IMR-90 (cell line): ENCODE data around the gene DHX57. TPM values are rescaled to one million over a fixed set of nuclear protein-coding genes. Genes with fewer than 3 reads are reported as not detected.

Experiments
- ATAC-seq: fragments of 200-7000 bp; cut with Tn5 transposase; 2 replicates; pipeline ENCODE4 v1.9.1; 2020; ENCODE audit warnings: low read depth, mild to moderate bottlenecking, moderate library complexity
- BruUV-seq: library from RNA; stranded (reverse); fragments of 400-500 nt; replicated peaks from 2 replicates; lab custom pipeline; 2021; lab: Mats Ljungman, UMichigan
- CTCF ChIA-PET: fragments of 300-600 bp; formaldehyde crosslinking; extraction: SDS; loops from one replicate; lab custom pipeline; 2021; ENCODE audit warnings: antibody characterized with exemption; lab: Yijun Ruan, JAX
- POLR2A ChIA-PET: fragments of 300-600 bp; sonication (Branson Sonifier 250); formaldehyde crosslinking; loops from one replicate; lab custom pipeline; 2022; ENCODE audit warnings: antibody characterized with exemption; ENCODE audit not compliant: unreplicated experiment; lab: Charles Lee
- DNase-seq: peaks from one replicate; pipeline ENCODE4 v3.0.0; 2013
- H2AFZ ChIP-seq: replicated peaks from 2 replicates; pipeline ENCODE3; 2013; ENCODE audit warnings: low read length, mild to moderate bottlenecking; ENCODE audit not compliant: poor library complexity
- H2AK5ac ChIP-seq: 2 replicates; pipeline ENCODE4 v1.6.1; 2013; ENCODE audit warnings: low read depth, low read length, inconsistent platforms
- H2AK9ac ChIP-seq: replicated peaks from 2 replicates; pipeline ENCODE3; 2013; ENCODE audit warnings: mild to moderate bottlenecking, low read depth, low read length, moderate library complexity; ENCODE audit not compliant: poor library complexity
- H2BK120ac ChIP-seq: 2 replicates; pipeline ENCODE4 v1.6.1; 2013; ENCODE audit warnings: low read depth, low read length, inconsistent platforms
- H2BK15ac ChIP-seq: 3 replicates; pipeline ENCODE4 v1.6.1; 2013; ENCODE audit warnings: low read depth, low read length, inconsistent platforms
- H2BK20ac ChIP-seq: 2 replicates; pipeline ENCODE4 v1.6.1; 2013; ENCODE audit warnings: low read depth, mild to moderate bottlenecking, inconsistent platforms, low read length, moderate library complexity
- H2BK5ac ChIP-seq: 2 replicates; pipeline ENCODE4 v1.6.1; 2013; ENCODE audit warnings: mild to moderate bottlenecking, low read depth, low read length, inconsistent platforms; ENCODE audit not compliant: poor library complexity, severe bottlenecking
- H3K14ac ChIP-seq: replicated peaks from 2 replicates; pipeline ENCODE4 v1.6.1; 2013; ENCODE audit warnings: low read depth, low read length, inconsistent platforms
- H3K18ac ChIP-seq: 2 replicates; pipeline ENCODE4 v1.6.1; 2013; ENCODE audit warnings: low read depth, low read length, control low read depth
- H3K23ac ChIP-seq: 2 replicates; pipeline ENCODE4 v1.6.1; 2013; ENCODE audit warnings: low read depth, low read length, inconsistent platforms
- H3K27ac ChIP-seq: 2 replicates; pipeline ENCODE4 v1.5.1; 2013; ENCODE audit warnings: mild to moderate bottlenecking, control low read depth, low read length; ENCODE audit not compliant: insufficient read depth
- H3K27me3 ChIP-seq: 2 replicates; pipeline ENCODE4 v1.6.1; 2013; ENCODE audit warnings: low read length; ENCODE audit not compliant: control insufficient read depth, insufficient read depth
- H3K36me3 ChIP-seq: 2 replicates; pipeline ENCODE4 v1.6.1; 2013; ENCODE audit warnings: low read length, mixed read lengths; ENCODE audit not compliant: control insufficient read depth, insufficient read depth
- H3K4ac ChIP-seq: 2 replicates; pipeline ENCODE4 v1.6.1; 2013; ENCODE audit warnings: low read depth, low read length, inconsistent platforms
- H3K4me1 ChIP-seq: 2 replicates; pipeline ENCODE4 v1.6.1; 2013; ENCODE audit warnings: low read length, mixed read lengths; ENCODE audit not compliant: control insufficient read depth, insufficient read depth
- H3K4me2 ChIP-seq: 2 replicates; pipeline ENCODE4 v1.6.1; 2013; ENCODE audit warnings: low read depth, mild to moderate bottlenecking, control low read depth, low read length, moderate library complexity
- H3K4me3 ChIP-seq: 2 replicates; pipeline ENCODE4 v1.5.1; 2013; ENCODE audit warnings: low read depth, mild to moderate bottlenecking, control low read depth, low read length, moderate library complexity; ENCODE audit not compliant: insufficient read depth
- H3K56ac ChIP-seq: 2 replicates; pipeline ENCODE4 v1.6.1; 2013; ENCODE audit warnings: low read length, inconsistent platforms; ENCODE audit not compliant: insufficient read depth; ENCODE audit errors: extremely low read depth
- H3K79me1 ChIP-seq, 2 experiments: 2 replicates each; pipeline ENCODE4 v1.6.1; 2013; ENCODE audit warnings: low read length in 2 of 2, inconsistent platforms in 1 of 2, low read depth in 1 of 2
- H3K9ac ChIP-seq: 2 replicates; pipeline ENCODE4 v1.6.1; 2013; ENCODE audit warnings: low read depth, low read length, control low read depth
- H3K9me1 ChIP-seq: 2 replicates; pipeline ENCODE4 v1.6.1; 2013; ENCODE audit warnings: low read length, inconsistent platforms; ENCODE audit not compliant: insufficient read depth
- H3K9me3 ChIP-seq: 2 replicates; pipeline ENCODE4 v1.6.1; 2013; ENCODE audit warnings: low read length; ENCODE audit not compliant: control insufficient read depth, insufficient read depth
- H4K20me1 ChIP-seq: 2 replicates; pipeline ENCODE4 v1.6.1; 2013; ENCODE audit warnings: low read length, inconsistent platforms; ENCODE audit not compliant: insufficient read depth
- H4K5ac ChIP-seq: 2 replicates; pipeline ENCODE4 v1.6.1; 2013; ENCODE audit warnings: mild to moderate bottlenecking, low read depth, low read length, control low read depth
- H4K8ac ChIP-seq, 2 experiments: 2 replicates each; pipeline ENCODE4 v1.6.1; 2013; ENCODE audit warnings: low read depth in 2 of 2, low read length in 2 of 2, control low read depth in 1 of 2, inconsistent platforms in 1 of 2
- H4K91ac ChIP-seq: 2 replicates; pipeline ENCODE4 v1.6.1; 2013; ENCODE audit warnings: low read depth, low read length, inconsistent platforms; ENCODE audit not compliant: insufficient read depth
- BHLHE40 ChIP-seq: fragments of 150-350 bp; IDR thresholded peaks from 2 replicates; pipeline ENCODE4 v1.6.1; 2016; ENCODE audit warnings: mild to moderate bottlenecking, low read depth, low read length
- CEBPB ChIP-seq: IDR thresholded peaks from 2 replicates; pipeline ENCODE4 v1.6.1; 2012; ENCODE audit warnings: low read depth, low read length, improper control_type of control experiment
- CHD1 ChIP-seq: IDR thresholded peaks from 2 replicates; pipeline ENCODE4 v1.6.1; 2012; ENCODE audit warnings: low read depth, low read length, improper control_type of control experiment
- CTCF ChIP-seq: conservative IDR thresholded peaks from 2 replicates; pipeline ENCODE4 v1.5.1; 2012; ENCODE audit warnings: mild to moderate bottlenecking, low read depth, low read length, improper control_type of control experiment
- ELK1 ChIP-seq: fragments of 150-350 bp; IDR thresholded peaks from 2 replicates; pipeline ENCODE4 v1.6.1; 2016; ENCODE audit warnings: low read depth, mild to moderate bottlenecking, low read length, moderate library complexity, borderline replicate concordance
- FOS ChIP-seq: fragments of 150-350 bp; IDR thresholded peaks from 2 replicates; pipeline ENCODE4 v1.6.1; 2016; ENCODE audit warnings: low read depth, low read length
- MAFK ChIP-seq: IDR thresholded peaks from 2 replicates; pipeline ENCODE4 v1.6.1; 2012; ENCODE audit warnings: low read depth, low read length, improper control_type of control experiment
- MAZ ChIP-seq: IDR thresholded peaks from 2 replicates; pipeline ENCODE4 v1.6.1; 2012; ENCODE audit warnings: low read depth, mild to moderate bottlenecking, low read length, improper control_type of control experiment, moderate library complexity, borderline replicate concordance
- MXI1 ChIP-seq: IDR thresholded peaks from 2 replicates; pipeline ENCODE4 v1.6.1; 2012; ENCODE audit warnings: low read depth, mild to moderate bottlenecking, low read length, moderate library complexity, borderline replicate concordance
- NFE2L2 ChIP-seq: fragments of 150-350 bp; IDR thresholded peaks from 2 replicates; pipeline ENCODE4 v1.6.1; 2016; ENCODE audit warnings: low read depth, mild to moderate bottlenecking, low read length
- POLR2A ChIP-seq: IDR thresholded peaks from 2 replicates; pipeline ENCODE4 v1.6.1; 2012; ENCODE audit warnings: mild to moderate bottlenecking, low read depth, low read length
- RAD21 ChIP-seq: IDR thresholded peaks from 2 replicates; pipeline ENCODE4 v1.6.1; 2012; ENCODE audit warnings: low read length, improper control_type of control experiment
- RCOR1 ChIP-seq: IDR thresholded peaks from 2 replicates; pipeline ENCODE4 v1.6.1; 2012; ENCODE audit warnings: mild to moderate bottlenecking, low read length, improper control_type of control experiment; ENCODE audit not compliant: insufficient replicate concordance
- RFX5 ChIP-seq: IDR thresholded peaks from 2 replicates; pipeline ENCODE4 v1.8.0; 2012; ENCODE audit warnings: low read depth, mild to moderate bottlenecking, low read length, moderate library complexity
- SMC3 ChIP-seq: fragments of 150-350 bp; IDR thresholded peaks from 2 replicates; pipeline ENCODE4 v1.6.1; 2016; ENCODE audit warnings: low read depth, mild to moderate bottlenecking, antibody characterized with exemption, low read length, moderate library complexity
- USF2 ChIP-seq: fragments of 150-350 bp; IDR thresholded peaks from 2 replicates; pipeline ENCODE4 v1.6.1; 2017; ENCODE audit warnings: mild to moderate bottlenecking, antibody characterized with exemption, low read length, low read depth
- WGBS, 2 experiments: methylation state at CpG; one replicate each; pipeline versions ENCODE4 v1.1.5 to v1.1.7; 2013; ENCODE audit warnings: missing lambda C conversion rate in 2 of 2; ENCODE audit not compliant: insufficient read length in 1 of 2; ENCODE audit errors: extremely low coverage in 2 of 2; 5-methylcytosine and 5-hydroxymethylcytosine counted together
- dilution Hi-C: fragments of 300-500 bp; cut with HindIII; formaldehyde crosslinking; loops from one replicate; pipeline ENCODE4 v1.14.3; 2018; ENCODE audit warnings: low sequenced_read_pairs; ENCODE audit not compliant: unreplicated experiment
- in situ Hi-C: fragments of 300-500 bp; cut with MboI; formaldehyde crosslinking; loops from 3 replicates; pipeline ENCODE4 v1.14.3; 2019; ENCODE audit warnings: low sequenced_read_pairs, inconsistent platforms, mixed read lengths
- intact Hi-C: fragments of 100-400 bp; cut with micrococcal nuclease; formaldehyde crosslinking; loops from 2 replicates; pipeline ENCODE4 v1.10.0; 2022
- polyA plus RNA-seq, 3 experiments: library from polyadenylated mRNA; depleted of rRNA; stranded (reverse); fragments of >200 nt; gene quantifications; 2 replicates each; pipeline ENCODE4 v1.2.3, GENCODE V29; 2012; ENCODE audit warnings: low replicate concordance in 1 of 3
- total RNA-seq: library from RNA; depleted of rRNA; stranded (reverse); fragments of >200 nt; gene quantifications from 2 replicates; pipeline ENCODE4 v1.2.3, GENCODE V29; 2012

The DHX57 gene
- total and polyA plus RNA-seq, 2 of the 4 experiments (the other 2 are of a cell fraction) = 9.5 to 24.4 TPM

- 80% methylated on average over 1 of the region's 4 CpGs; no CpG with 5 or more reads in 1 of the 2 experiments for WGBS, 2 experiments
- Histone ChIP-seq H3K27ac (no peak overlapping the region), H4K91ac (no peak overlapping the region), H2AFZ (no peak overlapping the region), H2AK9ac (no peak overlapping the region), H3K79me1 (no peaks in the 10 kb centered on the region), H3K56ac (no peak overlapping the region), H2BK15ac (no peak overlapping the region), H4K5ac (no peak overlapping the region), H4K20me1 (no peaks in the 10 kb centered on the region), H2BK120ac (no peak overlapping the region), H3K36me3 (peaks cover 29% of the 10 kb centered on the region), H3K18ac (no peak overlapping the region), H3K4me2 (no peak overlapping the region), H3K14ac (no peak overlapping the region), H2AK5ac (no peak overlapping the region), H3K23ac (no peak overlapping the region), H3K9me3 (no peaks in the 10 kb centered on the region), H2BK20ac (no peak overlapping the region), H3K4me1 (no peaks in the 10 kb centered on the region), H3K4me3 (no peak overlapping the region), H3K27me3 (no peaks in the 10 kb centered on the region), H2BK5ac (no peak overlapping the region), H3K4ac (no peak overlapping the region), H3K9ac (no peak overlapping the region), H4K8ac (no peak overlapping the region), H3K9me1 (peaks cover 2% of the 10 kb centered on the region; the same call in 1 of the 2 replicates)
- DNase-seq (no peak), ATAC-seq (no peak)
- ChIA-PET CTCF (no interaction called here), POLR2A (no interaction called here)
- no TSS peak for BruUV-seq
- in situ Hi-C loops = no loop called here
- TF ChIP-seq MAZ (no peak), BHLHE40 (no peak), NFE2L2 (no peak), RCOR1 (no peak), CTCF (no peak), SMC3 (no peak), ELK1 (no peak), MAFK (no peak), FOS (no peak), POLR2A (no peak), CEBPB (no peak), CHD1 (no peak), MXI1 (no peak), RAD21 (no peak), RFX5 (no peak), USF2 (no peak)
- dilution Hi-C loops = no loop called here
- intact Hi-C loops = no loop called here
Observed at GRCh38 chr2:38815936-38816335, 59.8 kb downstream of the DHX57 start.
